HepG2 (cell line): Measurements from ENCODE around the gene TAPBP. TPM values are rescaled to one million over a fixed set of nuclear protein-coding genes. Genes with fewer than 3 reads are reported as not detected.
A peak's percentile ranks its signal among the peaks of the same experiment; 100 is the strongest.

ENCODE experiments used
- ASH2L ChIP-seq: fragments of 300-600, 200-600 bp; sonication (generic); IDR thresholded peaks from 2 replicates; pipeline ENCODE4 v1.7.0; 2017; ENCODE audit warnings: low read depth, mild to moderate bottlenecking, moderate library complexity, mixed read lengths, low read length; ENCODE audit not compliant: insufficient read length
- CHD4 ChIP-seq: fragments of 200-600 bp; sonication (generic); IDR thresholded peaks from 2 replicates; pipeline ENCODE4 v1.7.0; 2017; ENCODE audit warnings: mild to moderate bottlenecking, low read length, borderline replicate concordance
- MLLT10 ChIP-seq: sonication (generic); formaldehyde crosslinking; IDR thresholded peaks from 2 replicates; pipeline ENCODE4 v1.4.0; 2020; ENCODE audit warnings: missing genetic modification reagents
- REPIN1 ChIP-seq: sonication (generic); formaldehyde crosslinking; IDR thresholded peaks from 2 replicates; pipeline ENCODE4 v1.8.0; 2022; ENCODE audit warnings: missing genetic modification reagents, low read depth, mild to moderate bottlenecking, borderline replicate concordance
- SMARCC2 ChIP-seq: fragments of 450-650 bp; IDR thresholded peaks from 2 replicates; pipeline ENCODE4 v1.6.1; 2017; ENCODE audit warnings: antibody characterized with exemption, mild to moderate bottlenecking
- TEAD2 ChIP-seq: sonication (generic); formaldehyde crosslinking; IDR thresholded peaks from 2 replicates; pipeline ENCODE4 v1.9.0; 2021; ENCODE audit warnings: missing genetic modification reagents
- ZKSCAN8 ChIP-seq: IDR thresholded peaks from 2 replicates; pipeline ENCODE4 v1.6.1; 2016; ENCODE audit warnings: borderline replicate concordance, missing genetic modification reagents, missing compliant biosample characterization
- ZNF607 ChIP-seq: sonication (generic); formaldehyde crosslinking; IDR thresholded peaks from 2 replicates; pipeline ENCODE4 v1.5.1; 2020; ENCODE audit warnings: missing genetic modification reagents, mild to moderate bottlenecking, borderline replicate concordance
- ZNF616 ChIP-seq: sonication (generic); formaldehyde crosslinking; IDR thresholded peaks from 2 replicates; pipeline ENCODE4 v1.5.0; 2020; ENCODE audit warnings: low read depth, mild to moderate bottlenecking, missing genetic modification reagents
- polyA plus RNA-seq, 8 experiments: library from polyadenylated mRNA; depleted of rRNA in 3 of 8; stranded (reverse) in 7 of 8; unstranded in 1 of 8; fragments of >200 nt; fragmentation: Illumina TruSeq in 4 of 8; extraction: Trizol in 4 of 8; gene quantifications; 2 replicates each; pipeline versions ENCODE4 v1.2.1 to v1.2.3, GENCODE V29; 2011 to 2016; ENCODE audit warnings: low read depth in 4 of 8, missing spikeins in 1 of 8, mixed read lengths in 1 of 8; ENCODE audit not compliant: insufficient read depth in 1 of 8
- total RNA-seq, 5 experiments: library from RNA; depleted of rRNA; stranded (reverse); fragments of >200 nt; fragmentation: Illumina TruSeq; extraction: Trizol; gene quantifications; 2 replicates each; pipeline ENCODE4 v1.2.3, GENCODE V29; 2016; ENCODE audit warnings: low read depth in 1 of 5
- TF ChIP-seq, protein P1 (sequence below): sonication (generic); formaldehyde crosslinking; IDR thresholded peaks from 2 replicates; pipeline ENCODE4 v1.5.0; 2020; ENCODE audit warnings: missing genetic modification reagents
- TF ChIP-seq, protein P2 (sequence below): sonication (generic); formaldehyde crosslinking; IDR thresholded peaks from 2 replicates; pipeline ENCODE4 v1.9.0; 2021; ENCODE audit warnings: missing genetic modification reagents, mild to moderate bottlenecking, borderline replicate concordance
- TF ChIP-seq, protein P3 (sequence below): sonication (generic); formaldehyde crosslinking; IDR thresholded peaks from 2 replicates; pipeline ENCODE4 v1.5.1; 2020; ENCODE audit warnings: mild to moderate bottlenecking, missing genetic modification reagents, borderline replicate concordance
- TF ChIP-seq, protein P4 (sequence below): sonication (generic); formaldehyde crosslinking; IDR thresholded peaks from 2 replicates; pipeline ENCODE4 v1.4.0; 2020; ENCODE audit warnings: mild to moderate bottlenecking, missing genetic modification reagents
- TF ChIP-seq, protein P5 (sequence below): sonication (generic); formaldehyde crosslinking; IDR thresholded peaks from 2 replicates; pipeline ENCODE4 v1.8.0; 2022; ENCODE audit warnings: mild to moderate bottlenecking, missing genetic modification reagents, moderate library complexity
- TF ChIP-seq, protein P6 (sequence below): sonication (generic); formaldehyde crosslinking; IDR thresholded peaks from 2 replicates; pipeline ENCODE4 v1.4.0; 2020; ENCODE audit warnings: missing genetic modification reagents
- TF ChIP-seq, protein P7 (sequence below): IDR thresholded peaks from 2 replicates; pipeline ENCODE4 v1.6.1; 2018; ENCODE audit warnings: missing genetic modification reagents

The TAPBP gene
- total and polyA plus RNA-seq, 2 of the 13 experiments (the other 11 are each of a cell fraction or from before 2014, with no cell fraction given) = 27.4 to 32.3 TPM

DNA sequence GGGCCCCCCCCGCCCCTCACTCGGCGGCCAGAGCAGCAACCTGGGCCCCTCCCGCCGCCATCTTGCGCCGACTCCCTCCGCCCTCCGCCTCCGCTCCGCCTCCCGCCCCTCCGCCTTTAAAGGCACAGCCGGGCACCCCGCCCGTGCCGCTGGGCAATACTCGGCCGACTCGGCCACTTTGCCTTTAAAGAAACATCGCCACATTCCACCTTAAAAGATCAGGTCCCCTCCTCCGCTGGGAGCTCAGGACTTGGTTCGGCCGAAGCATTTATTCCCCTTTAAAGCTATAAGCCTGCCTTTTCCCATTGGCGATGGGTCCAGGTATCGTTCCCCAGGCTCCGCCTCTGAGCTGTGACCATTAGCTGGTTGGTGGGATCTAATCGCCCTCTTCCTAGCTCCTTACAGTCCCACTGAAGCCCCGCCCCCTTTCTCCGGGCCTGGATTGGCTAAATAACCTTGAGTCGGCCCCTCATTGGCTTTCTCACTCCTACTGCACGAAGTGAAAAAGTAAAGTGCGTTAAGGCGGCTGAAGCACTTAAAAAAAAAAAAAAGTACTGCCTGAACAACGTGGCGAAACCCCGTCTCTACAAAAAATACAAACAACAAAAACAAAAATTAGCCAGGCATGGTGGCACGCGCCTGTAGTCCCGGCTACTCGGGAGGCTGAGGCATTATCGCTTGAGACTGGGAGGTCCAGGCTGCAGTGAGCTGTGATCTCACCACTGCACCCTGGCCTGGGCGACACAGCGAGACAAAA, 4.0 kb upstream of the TAPBP start, which contains the start of gene ZBTB22 (continued):
- no peak for TF ChIP-seq SMARCC2
- TF ChIP-seq REPIN1 (CRISPR knock-in tag) = no peak
- TF ChIP-seq, protein P1, sequence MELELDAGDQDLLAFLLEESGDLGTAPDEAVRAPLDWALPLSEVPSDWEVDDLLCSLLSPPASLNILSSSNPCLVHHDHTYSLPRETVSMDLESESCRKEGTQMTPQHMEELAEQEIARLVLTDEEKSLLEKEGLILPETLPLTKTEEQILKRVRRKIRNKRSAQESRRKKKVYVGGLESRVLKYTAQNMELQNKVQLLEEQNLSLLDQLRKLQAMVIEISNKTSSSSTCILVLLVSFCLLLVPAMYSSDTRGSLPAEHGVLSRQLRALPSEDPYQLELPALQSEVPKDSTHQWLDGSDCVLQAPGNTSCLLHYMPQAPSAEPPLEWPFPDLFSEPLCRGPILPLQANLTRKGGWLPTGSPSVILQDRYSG (CRISPR knock-in tag) = peak; percentile 63
- TF ChIP-seq ASH2L = peak; percentile 91
- TF ChIP-seq, protein P2, sequence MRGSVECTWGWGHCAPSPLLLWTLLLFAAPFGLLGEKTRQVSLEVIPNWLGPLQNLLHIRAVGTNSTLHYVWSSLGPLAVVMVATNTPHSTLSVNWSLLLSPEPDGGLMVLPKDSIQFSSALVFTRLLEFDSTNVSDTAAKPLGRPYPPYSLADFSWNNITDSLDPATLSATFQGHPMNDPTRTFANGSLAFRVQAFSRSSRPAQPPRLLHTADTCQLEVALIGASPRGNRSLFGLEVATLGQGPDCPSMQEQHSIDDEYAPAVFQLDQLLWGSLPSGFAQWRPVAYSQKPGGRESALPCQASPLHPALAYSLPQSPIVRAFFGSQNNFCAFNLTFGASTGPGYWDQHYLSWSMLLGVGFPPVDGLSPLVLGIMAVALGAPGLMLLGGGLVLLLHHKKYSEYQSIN (CRISPR knock-in tag) = no peak
- TF ChIP-seq, protein P3, sequence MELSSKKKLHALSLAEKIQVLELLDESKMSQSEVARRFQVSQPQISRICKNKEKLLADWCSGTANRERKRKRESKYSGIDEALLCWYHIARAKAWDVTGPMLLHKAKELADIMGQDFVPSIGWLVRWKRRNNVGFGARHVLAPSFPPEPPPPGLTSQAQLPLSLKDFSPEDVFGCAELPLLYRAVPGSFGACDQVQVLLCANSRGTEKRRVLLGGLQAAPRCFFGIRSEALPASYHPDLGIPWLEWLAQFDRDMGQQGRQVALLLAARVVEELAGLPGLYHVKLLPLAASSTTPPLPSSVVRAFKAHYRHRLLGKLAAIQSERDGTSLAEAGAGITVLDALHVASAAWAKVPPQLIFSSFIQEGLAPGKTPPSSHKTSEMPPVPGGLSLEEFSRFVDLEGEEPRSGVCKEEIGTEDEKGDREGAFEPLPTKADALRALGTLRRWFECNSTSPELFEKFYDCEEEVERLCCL (CRISPR knock-in tag) = no peak
- TF ChIP-seq, protein P4, sequence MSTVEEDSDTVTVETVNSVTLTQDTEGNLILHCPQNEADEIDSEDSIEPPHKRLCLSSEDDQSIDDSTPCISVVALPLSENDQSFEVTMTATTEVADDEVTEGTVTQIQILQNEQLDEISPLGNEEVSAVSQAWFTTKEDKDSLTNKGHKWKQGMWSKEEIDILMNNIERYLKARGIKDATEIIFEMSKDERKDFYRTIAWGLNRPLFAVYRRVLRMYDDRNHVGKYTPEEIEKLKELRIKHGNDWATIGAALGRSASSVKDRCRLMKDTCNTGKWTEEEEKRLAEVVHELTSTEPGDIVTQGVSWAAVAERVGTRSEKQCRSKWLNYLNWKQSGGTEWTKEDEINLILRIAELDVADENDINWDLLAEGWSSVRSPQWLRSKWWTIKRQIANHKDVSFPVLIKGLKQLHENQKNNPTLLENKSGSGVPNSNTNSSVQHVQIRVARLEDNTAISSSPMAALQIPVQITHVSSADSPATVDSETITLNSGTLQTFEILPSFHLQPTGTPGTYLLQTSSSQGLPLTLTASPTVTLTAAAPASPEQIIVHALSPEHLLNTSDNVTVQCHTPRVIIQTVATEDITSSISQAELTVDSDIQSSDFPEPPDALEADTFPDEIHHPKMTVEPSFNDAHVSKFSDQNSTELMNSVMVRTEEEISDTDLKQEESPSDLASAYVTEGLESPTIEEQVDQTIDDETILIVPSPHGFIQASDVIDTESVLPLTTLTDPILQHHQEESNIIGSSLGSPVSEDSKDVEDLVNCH (CRISPR knock-in tag) = no peak
- TF ChIP-seq, protein P5, sequence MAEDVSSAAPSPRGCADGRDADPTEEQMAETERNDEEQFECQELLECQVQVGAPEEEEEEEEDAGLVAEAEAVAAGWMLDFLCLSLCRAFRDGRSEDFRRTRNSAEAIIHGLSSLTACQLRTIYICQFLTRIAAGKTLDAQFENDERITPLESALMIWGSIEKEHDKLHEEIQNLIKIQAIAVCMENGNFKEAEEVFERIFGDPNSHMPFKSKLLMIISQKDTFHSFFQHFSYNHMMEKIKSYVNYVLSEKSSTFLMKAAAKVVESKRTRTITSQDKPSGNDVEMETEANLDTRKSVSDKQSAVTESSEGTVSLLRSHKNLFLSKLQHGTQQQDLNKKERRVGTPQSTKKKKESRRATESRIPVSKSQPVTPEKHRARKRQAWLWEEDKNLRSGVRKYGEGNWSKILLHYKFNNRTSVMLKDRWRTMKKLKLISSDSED (CRISPR knock-in tag) = no peak
- 0 out of 2 replicates have a peak, but pooled peaks have one; percentile 22 for TF ChIP-seq ZNF616
- no peak; the same call in 1 of the 2 replicates for TF ChIP-seq ZNF607 (CRISPR knock-in tag)
- TF ChIP-seq ZKSCAN8 (CRISPR knock-in tag) = no peak
- TF ChIP-seq, protein P6, sequence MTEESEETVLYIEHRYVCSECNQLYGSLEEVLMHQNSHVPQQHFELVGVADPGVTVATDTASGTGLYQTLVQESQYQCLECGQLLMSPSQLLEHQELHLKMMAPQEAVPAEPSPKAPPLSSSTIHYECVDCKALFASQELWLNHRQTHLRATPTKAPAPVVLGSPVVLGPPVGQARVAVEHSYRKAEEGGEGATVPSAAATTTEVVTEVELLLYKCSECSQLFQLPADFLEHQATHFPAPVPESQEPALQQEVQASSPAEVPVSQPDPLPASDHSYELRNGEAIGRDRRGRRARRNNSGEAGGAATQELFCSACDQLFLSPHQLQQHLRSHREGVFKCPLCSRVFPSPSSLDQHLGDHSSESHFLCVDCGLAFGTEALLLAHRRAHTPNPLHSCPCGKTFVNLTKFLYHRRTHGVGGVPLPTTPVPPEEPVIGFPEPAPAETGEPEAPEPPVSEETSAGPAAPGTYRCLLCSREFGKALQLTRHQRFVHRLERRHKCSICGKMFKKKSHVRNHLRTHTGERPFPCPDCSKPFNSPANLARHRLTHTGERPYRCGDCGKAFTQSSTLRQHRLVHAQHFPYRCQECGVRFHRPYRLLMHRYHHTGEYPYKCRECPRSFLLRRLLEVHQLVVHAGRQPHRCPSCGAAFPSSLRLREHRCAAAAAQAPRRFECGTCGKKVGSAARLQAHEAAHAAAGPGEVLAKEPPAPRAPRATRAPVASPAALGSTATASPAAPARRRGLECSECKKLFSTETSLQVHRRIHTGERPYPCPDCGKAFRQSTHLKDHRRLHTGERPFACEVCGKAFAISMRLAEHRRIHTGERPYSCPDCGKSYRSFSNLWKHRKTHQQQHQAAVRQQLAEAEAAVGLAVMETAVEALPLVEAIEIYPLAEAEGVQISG = 0 out of 2 replicates have a peak, but pooled peaks have one; percentile 41
- no peak for TF ChIP-seq MLLT10 (CRISPR knock-in tag)
- TF ChIP-seq, protein P7, sequence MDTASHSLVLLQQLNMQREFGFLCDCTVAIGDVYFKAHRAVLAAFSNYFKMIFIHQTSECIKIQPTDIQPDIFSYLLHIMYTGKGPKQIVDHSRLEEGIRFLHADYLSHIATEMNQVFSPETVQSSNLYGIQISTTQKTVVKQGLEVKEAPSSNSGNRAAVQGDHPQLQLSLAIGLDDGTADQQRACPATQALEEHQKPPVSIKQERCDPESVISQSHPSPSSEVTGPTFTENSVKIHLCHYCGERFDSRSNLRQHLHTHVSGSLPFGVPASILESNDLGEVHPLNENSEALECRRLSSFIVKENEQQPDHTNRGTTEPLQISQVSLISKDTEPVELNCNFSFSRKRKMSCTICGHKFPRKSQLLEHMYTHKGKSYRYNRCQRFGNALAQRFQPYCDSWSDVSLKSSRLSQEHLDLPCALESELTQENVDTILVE (CRISPR knock-in tag) = peak; percentile 46
- TF ChIP-seq TEAD2 (CRISPR knock-in tag) = no peak; the same call in 1 of the 2 replicates
- TF ChIP-seq CHD4 = 0 out of 2 replicates have a peak, but pooled peaks have one; percentile 33
